Measurements from ENCODE around the gene CHST11.

DNA sequence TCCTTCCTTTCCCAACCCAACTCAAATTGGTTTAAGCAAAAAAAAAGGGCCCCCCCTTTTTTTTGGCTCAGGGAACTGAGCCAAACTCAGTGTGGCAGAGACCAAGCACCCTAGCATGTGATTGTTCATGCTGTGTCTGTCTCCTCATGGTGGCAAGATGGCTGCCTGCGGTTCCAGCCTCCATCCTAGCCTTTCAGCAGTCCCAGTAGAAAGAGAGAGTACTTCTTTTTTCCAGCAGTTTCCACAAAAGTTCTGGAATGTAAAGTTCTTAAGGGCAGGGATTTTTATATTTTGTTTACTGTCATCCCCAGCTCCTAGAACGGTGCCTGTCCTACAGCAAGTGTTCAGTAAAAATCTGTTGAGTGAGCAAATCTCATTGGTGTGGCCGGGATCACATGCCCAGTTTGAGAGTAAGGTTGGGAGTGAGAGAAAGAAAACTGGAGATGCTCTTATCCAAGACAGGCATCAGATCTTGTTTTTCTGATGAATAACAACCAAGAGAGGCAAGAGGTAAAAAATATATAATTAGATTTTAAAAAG is 22.4 kb downstream of the CHST11 start:
- no peak for TF ChIP-seq EZH2 (IDR thresholded peaks at IDR 0.05)
- TF ChIP-seq POLR2AphosphoS5 (IDR thresholded peaks at IDR 0.05; ENCODE audit: borderline replicate concordance, low read depth, low read length): no peak
